Measurements from ENCODE around the gene ZNF277. TPM values are rescaled to one million over a fixed set of nuclear protein-coding genes. Genes with fewer than 3 reads are reported as not detected.
A peak's percentile ranks its signal among the peaks of the same experiment; 100 is the strongest.

The ZNF277 gene
- total RNA-seq, 1 experiment from 2014 or later = 23.3 TPM

GRCh38 chr7:112162142-112162766, 44.2 kb upstream of the ZNF277 start:
- Histone ChIP-seq H2AFZ (no peak overlapping the region), H3K27me3 (ENCODE audit: insufficient read depth, low read depth) (no peaks in the 10 kb centered on the region), H3K79me2 (ENCODE audit: low read depth) (no peaks in the 10 kb centered on the region), H3K36me3 (ENCODE audit: low read depth) (no peaks in the 10 kb centered on the region), H3K9me2 (ENCODE audit: insufficient read depth) (no peaks in the 10 kb centered on the region), H4K20me1 (ENCODE audit: insufficient read depth) (no peaks in the 10 kb centered on the region), H3F3A (ENCODE audit: insufficient read depth, low read depth) (no peaks in the 10 kb centered on the region), H3K4me3 (no peak overlapping the region), H3K4me2 (peak overlapping the region; percentile 24), H3K27ac (no peak overlapping the region), H3K4me1 (replicated peaks; ENCODE audit: insufficient read depth) (peaks cover 18% of the 10 kb centered on the region), H3K9me3 (ENCODE audit: insufficient read depth, low read depth) (no peaks in the 10 kb centered on the region)
- ChIA-PET CTCF (no interaction called here), POLR2A (ENCODE audit: unreplicated experiment) (no interaction called here)
- TF ChIP-seq CTCF (conservative IDR thresholded peaks at IDR 0.05) (no peak), EZH2 (IDR thresholded peaks at IDR 0.05; ENCODE audit: low read depth) (no peak)
- peak in 1 of 2 experiments; percentile 2 for DNase-seq
- intact Hi-C loops (cut with micrococcal nuclease; ENCODE audit: unreplicated experiment) = no loop called here
- no TSS peak for BruUV-seq (replicated peaks)

DNA sequence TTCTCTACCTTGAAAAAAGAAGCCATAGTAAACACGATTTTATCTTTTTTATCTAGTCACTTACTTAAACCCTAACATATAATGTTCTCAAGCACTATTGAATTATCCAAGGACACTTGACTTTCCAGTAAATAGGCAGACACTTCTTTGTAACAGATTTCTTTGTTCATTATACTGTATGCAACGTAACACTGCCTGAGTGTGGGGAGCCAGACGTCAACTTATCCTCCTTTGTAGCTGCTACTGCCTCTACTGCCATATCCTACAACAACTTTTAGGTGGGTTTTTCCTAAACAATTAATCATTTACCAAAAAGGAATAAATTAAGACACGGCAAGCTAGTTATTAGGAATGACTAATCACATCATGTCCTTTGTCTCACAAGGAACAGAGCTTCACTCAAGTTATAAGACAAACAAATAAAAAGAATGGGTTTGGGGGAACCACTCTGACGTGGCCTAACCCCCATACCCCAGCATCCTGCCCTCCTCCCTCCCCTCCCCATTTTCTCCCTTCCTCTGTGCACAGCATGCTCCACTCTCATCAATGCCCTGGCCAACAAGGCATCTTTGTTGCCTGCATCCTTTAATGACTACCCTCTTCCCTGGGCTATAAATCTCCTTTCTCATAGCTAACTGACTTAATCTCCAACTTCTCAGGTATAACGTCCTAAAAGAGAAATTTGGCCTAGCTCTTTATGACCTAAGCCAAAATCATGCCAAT, 43.5 kb upstream of the ZNF277 start:
- Histone ChIP-seq H3K27me3 (ENCODE audit: insufficient read depth, low read depth) (no peaks in the 10 kb centered on the region), H2AFZ (no peak overlapping the region), H3K27ac (no peak overlapping the region), H4K20me1 (ENCODE audit: insufficient read depth) (no peaks in the 10 kb centered on the region), H3K4me2 (peak overlapping the region; percentile 24), H3K4me1 (replicated peaks; ENCODE audit: insufficient read depth) (peaks cover 18% of the 10 kb centered on the region), H3F3A (ENCODE audit: insufficient read depth, low read depth) (no peaks in the 10 kb centered on the region), H3K9me3 (ENCODE audit: insufficient read depth, low read depth) (no peaks in the 10 kb centered on the region), H3K9me2 (ENCODE audit: insufficient read depth) (no peaks in the 10 kb centered on the region), H3K4me3 (no peak overlapping the region), H3K79me2 (ENCODE audit: low read depth) (no peaks in the 10 kb centered on the region), H3K36me3 (ENCODE audit: low read depth) (no peaks in the 10 kb centered on the region)
- TF ChIP-seq EZH2 (IDR thresholded peaks at IDR 0.05; ENCODE audit: low read depth) = no peak
- no peak for TF ChIP-seq CTCF (conservative IDR thresholded peaks at IDR 0.05)
- no TSS peak for BruUV-seq (replicated peaks)
- no peak for DNase-seq
- ChIA-PET POLR2A (ENCODE audit: unreplicated experiment) (no interaction called here), CTCF (no interaction called here)
- intact Hi-C loops (cut with micrococcal nuclease; ENCODE audit: unreplicated experiment) = no loop called here

DNA sequence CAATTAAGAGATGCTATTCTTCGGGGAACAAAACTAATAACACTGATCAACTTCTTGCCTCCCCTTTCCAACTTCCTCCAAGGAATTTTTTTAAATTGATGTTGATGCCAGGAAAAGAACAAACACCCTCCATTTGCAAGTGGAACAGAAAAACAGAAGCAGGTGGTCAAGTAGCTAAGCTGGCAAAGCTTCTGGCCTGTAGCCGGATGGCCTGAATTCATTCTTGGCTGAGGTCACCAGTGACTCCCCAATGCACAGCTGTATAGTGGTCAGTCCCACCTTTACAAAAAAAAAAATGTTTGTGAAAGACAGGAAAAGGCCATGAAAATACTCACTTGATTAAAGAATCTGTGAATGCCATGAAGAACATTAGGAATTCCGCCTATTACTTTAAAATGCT, 39.3 kb upstream of the ZNF277 start:
- Histone ChIP-seq H3K4me1 (replicated peaks; ENCODE audit: insufficient read depth) (peaks cover 9% of the 10 kb centered on the region), H3K79me2 (ENCODE audit: low read depth) (no peaks in the 10 kb centered on the region), H4K20me1 (ENCODE audit: insufficient read depth) (no peaks in the 10 kb centered on the region), H3K27ac (no peak overlapping the region), H3K4me3 (no peak overlapping the region), H2AFZ (no peak overlapping the region), H3K27me3 (ENCODE audit: insufficient read depth, low read depth) (no peaks in the 10 kb centered on the region), H3K4me2 (no peak overlapping the region), H3K9me2 (ENCODE audit: insufficient read depth) (no peaks in the 10 kb centered on the region), H3K9me3 (ENCODE audit: insufficient read depth, low read depth) (no peaks in the 10 kb centered on the region), H3K36me3 (ENCODE audit: low read depth) (no peaks in the 10 kb centered on the region), H3F3A (ENCODE audit: insufficient read depth, low read depth) (no peaks in the 10 kb centered on the region)
- no peak for DNase-seq
- POLR2A ChIA-PET (ENCODE audit: unreplicated experiment) = no interaction called here
- no TSS peak for BruUV-seq (replicated peaks)
- no peak for TF ChIP-seq EZH2 (IDR thresholded peaks at IDR 0.05; ENCODE audit: low read depth)
- TF ChIP-seq CTCF (conservative IDR thresholded peaks at IDR 0.05) = no peak
- CTCF ChIA-PET = no interaction called here
- intact Hi-C loops (cut with micrococcal nuclease; ENCODE audit: unreplicated experiment) = no loop called here
